Progenitor cell of endocrine pancreas (in vitro differentiated cells): ENCODE results near the gene ADAMTSL3. TPM values are rescaled to one million over a fixed set of nuclear protein-coding genes. Genes with fewer than 3 reads are reported as not detected.

Experiments used
- DNase-seq: peaks from one replicate; pipeline ENCODE4 v3.0.0; 2021; ENCODE audit warnings: low spot score; ENCODE audit not compliant: unreplicated experiment
- H3K27ac Mint-ChIP-seq: 2 replicates; pipeline ENCODE4 v1.8.0; 2021; ENCODE audit warnings: mild to moderate bottlenecking, moderate library complexity, mixed read lengths
- H3K27me3 Mint-ChIP-seq: 2 replicates; pipeline ENCODE4 v1.8.0; 2021; ENCODE audit warnings: mixed read lengths
- H3K36me3 Mint-ChIP-seq: 2 replicates; pipeline ENCODE4 v1.8.0; 2022; ENCODE audit warnings: mixed read lengths; ENCODE audit not compliant: insufficient read depth
- H3K4me1 Mint-ChIP-seq: 2 replicates; pipeline ENCODE4 v1.8.0; 2021; ENCODE audit warnings: low read depth, mixed read lengths
- H3K4me3 Mint-ChIP-seq: 2 replicates; pipeline ENCODE4 v1.8.0; 2021; ENCODE audit warnings: low read depth, mild to moderate bottlenecking, moderate library complexity, mixed read lengths
- H3K9me3 Mint-ChIP-seq: 2 replicates; pipeline ENCODE4 v1.8.0; 2021; ENCODE audit warnings: low read depth, mixed read lengths
- CTCF ChIP-seq: fragments of 200-600 bp; sonication (generic); IDR thresholded peaks from one replicate; pipeline ENCODE4 v1.5.0; 2021; ENCODE audit warnings: antibody characterized with exemption, mild to moderate bottlenecking; ENCODE audit not compliant: unreplicated experiment
- total RNA-seq: library from RNA; stranded (reverse); gene quantifications from 2 replicates; pipeline ENCODE4 v1.2.1, GENCODE V29; 2021

The ADAMTSL3 gene
- total RNA-seq, 1 donor from 2014 or later = 0.24 TPM

- no peak for TF ChIP-seq CTCF
These were observed 243.1 kb downstream of the ADAMTSL3 start for GRCh38 chr15:83897037-83897436.

GRCh38 chr15:83898361-83898760 lies 244.4 kb downstream of the ADAMTSL3 start:
- peaks cover 24% of the 10 kb centered on the region for H3K27me3 Mint-ChIP-seq
- no peaks in the 10 kb centered on the region for H3K4me1 Mint-ChIP-seq
- H3K36me3 Mint-ChIP-seq = no peaks in the 10 kb centered on the region
- H3K27ac Mint-ChIP-seq = no peak overlapping the region
- H3K9me3 Mint-ChIP-seq = no peaks in the 10 kb centered on the region
- TF ChIP-seq CTCF = no peak
- DNase-seq = no peak
- no peak overlapping the region for H3K4me3 Mint-ChIP-seq

More at GRCh38 chr15:83897037-83897436, 243.1 kb downstream of the ADAMTSL3 start:
- Mint-ChIP-seq H3K4me3 (no peak overlapping the region), H3K27me3 (peaks cover 21% of the 10 kb centered on the region), H3K4me1 (no peaks in the 10 kb centered on the region), H3K36me3 (no peaks in the 10 kb centered on the region), H3K27ac (no peak overlapping the region), H3K9me3 (no peaks in the 10 kb centered on the region)
- DNase-seq = no peak

GRCh38 chr15:83899670-83900069 lies 245.7 kb downstream of the ADAMTSL3 start:
- no peak for TF ChIP-seq CTCF
- H3K4me1 Mint-ChIP-seq = no peaks in the 10 kb centered on the region
- H3K27ac Mint-ChIP-seq = no peak overlapping the region
- no peaks in the 10 kb centered on the region for H3K9me3 Mint-ChIP-seq
- DNase-seq = no peak
- no peaks in the 10 kb centered on the region for H3K36me3 Mint-ChIP-seq
- no peak overlapping the region for H3K4me3 Mint-ChIP-seq
- H3K27me3 Mint-ChIP-seq = peaks cover 27% of the 10 kb centered on the region

GRCh38 chr15:83904107-83905040 lies 250.5 kb downstream of the ADAMTSL3 start:
- no peak for TF ChIP-seq CTCF
- Mint-ChIP-seq H3K36me3 (no peaks in the 10 kb centered on the region), H3K27me3 (peaks cover 18% of the 10 kb centered on the region), H3K4me3 (no peak overlapping the region), H3K4me1 (no peaks in the 10 kb centered on the region), H3K9me3 (peaks cover 4% of the 10 kb centered on the region), H3K27ac (no peak overlapping the region)
- DNase-seq = no peak

- H3K27me3 Mint-ChIP-seq = peaks cover 14% of the 10 kb centered on the region
- no peaks in the 10 kb centered on the region for H3K36me3 Mint-ChIP-seq
- peaks cover 4% of the 10 kb centered on the region for H3K9me3 Mint-ChIP-seq
- no peaks in the 10 kb centered on the region for H3K4me1 Mint-ChIP-seq
- DNase-seq = no peak
- no peak overlapping the region for H3K27ac Mint-ChIP-seq
- no peak overlapping the region for H3K4me3 Mint-ChIP-seq
- TF ChIP-seq CTCF = no peak
These were observed 251.8 kb downstream of the ADAMTSL3 start for GRCh38 chr15:83905556-83906273.
